ENCODE data around the gene TMEM131L.

The TMEM131L gene

GRCh38 chr4:153471698-153472093 is 5.5 kb downstream of the TMEM131L start:
- TF ChIP-seq YY1 (IDR thresholded peaks at IDR 0.05; ENCODE audit: low read depth) (no peak), TAF1 (IDR thresholded peaks at IDR 0.05; ENCODE audit: low read depth) (no peak), MAX (IDR thresholded peaks at IDR 0.05) (no peak), NFIC (IDR thresholded peaks at IDR 0.05) (no peak), EP300 (IDR thresholded peaks at IDR 0.05; ENCODE audit: borderline replicate concordance) (no peak), REST (IDR thresholded peaks at IDR 0.05; ENCODE audit: low read depth) (no peak), USF1 (IDR thresholded peaks at IDR 0.05) (no peak), TEAD4 (IDR thresholded peaks at IDR 0.05) (no peak), RAD21 (IDR thresholded peaks at IDR 0.05; ENCODE audit: low read depth) (no peak), FOXM1 (IDR thresholded peaks at IDR 0.05; ENCODE audit: borderline replicate concordance, low read depth) (no peak), CEBPB (IDR thresholded peaks at IDR 0.05) (no peak), CREB1 (IDR thresholded peaks at IDR 0.05; ENCODE audit: low read depth) (no peak), ZBTB7A (IDR thresholded peaks at IDR 0.05; ENCODE audit: low read depth) (no peak), EGR1 (IDR thresholded peaks at IDR 0.05) (no peak)

- no peak for TF ChIP-seq CEBPB (IDR thresholded peaks at IDR 0.05)
- no peak for TF ChIP-seq FOXM1 (IDR thresholded peaks at IDR 0.05; ENCODE audit: borderline replicate concordance, low read depth)
- TF ChIP-seq NFIC (IDR thresholded peaks at IDR 0.05) = no peak
Observed at GRCh38 chr4:153472122-153473037, 6.2 kb downstream of the TMEM131L start.

GRCh38 chr4:153474251-153474650 is 8.1 kb downstream of the TMEM131L start:
- no peak for TF ChIP-seq EP300 (IDR thresholded peaks at IDR 0.05; ENCODE audit: borderline replicate concordance)
- no peak for TF ChIP-seq YY1 (IDR thresholded peaks at IDR 0.05; ENCODE audit: low read depth)
- no peak for TF ChIP-seq REST (IDR thresholded peaks at IDR 0.05; ENCODE audit: low read depth)
- no peak for TF ChIP-seq FOXM1 (IDR thresholded peaks at IDR 0.05; ENCODE audit: borderline replicate concordance, low read depth)
- no peak for TF ChIP-seq MAX (IDR thresholded peaks at IDR 0.05)
- no peak for TF ChIP-seq ZBTB7A (IDR thresholded peaks at IDR 0.05; ENCODE audit: low read depth)
- TF ChIP-seq NFIC (IDR thresholded peaks at IDR 0.05) = no peak
- TF ChIP-seq CREB1 (IDR thresholded peaks at IDR 0.05; ENCODE audit: low read depth) = no peak
- TF ChIP-seq USF1 (IDR thresholded peaks at IDR 0.05) = no peak
- no peak for TF ChIP-seq RAD21 (IDR thresholded peaks at IDR 0.05; ENCODE audit: low read depth)
- no peak for TF ChIP-seq TCF12 (IDR thresholded peaks at IDR 0.05; ENCODE audit: low read depth)
- TF ChIP-seq EGR1 (IDR thresholded peaks at IDR 0.05) = no peak
- TF ChIP-seq TEAD4 (IDR thresholded peaks at IDR 0.05) = no peak
- TF ChIP-seq TAF1 (IDR thresholded peaks at IDR 0.05; ENCODE audit: low read depth) = no peak
- TF ChIP-seq CEBPB (IDR thresholded peaks at IDR 0.05) = no peak

- TF ChIP-seq MAX (IDR thresholded peaks at IDR 0.05) (no peak), REST (IDR thresholded peaks at IDR 0.05; ENCODE audit: low read depth) (no peak), TEAD4 (IDR thresholded peaks at IDR 0.05) (no peak), CEBPB (IDR thresholded peaks at IDR 0.05) (no peak), EP300 (IDR thresholded peaks at IDR 0.05; ENCODE audit: borderline replicate concordance) (no peak), ZBTB7A (IDR thresholded peaks at IDR 0.05; ENCODE audit: low read depth) (no peak), NFIC (IDR thresholded peaks at IDR 0.05) (no peak), USF1 (IDR thresholded peaks at IDR 0.05) (no peak), FOXM1 (IDR thresholded peaks at IDR 0.05; ENCODE audit: borderline replicate concordance, low read depth) (no peak), YY1 (IDR thresholded peaks at IDR 0.05; ENCODE audit: low read depth) (no peak), TAF1 (IDR thresholded peaks at IDR 0.05; ENCODE audit: low read depth) (no peak), CREB1 (IDR thresholded peaks at IDR 0.05; ENCODE audit: low read depth) (no peak)
Observed at GRCh38 chr4:153476829-153477574, 10.8 kb downstream of the TMEM131L start.

Data from Ishikawa (cell line).